ENCODE measurements around the gene MYLK4.

MYLK4 gene

GRCh38 chr6:2750832-2751231, at the start of gene MYLK4:
MYLK4 (minus strand) TSS chr6:2750922; CDS start chr6:2749294, 1,628 bp downstream.
- no peak for FAIRE-seq

GRCh38 chr6:2799936-2800527, 49.3 kb upstream of the MYLK4 start:
- no peak for FAIRE-seq

DNA sequence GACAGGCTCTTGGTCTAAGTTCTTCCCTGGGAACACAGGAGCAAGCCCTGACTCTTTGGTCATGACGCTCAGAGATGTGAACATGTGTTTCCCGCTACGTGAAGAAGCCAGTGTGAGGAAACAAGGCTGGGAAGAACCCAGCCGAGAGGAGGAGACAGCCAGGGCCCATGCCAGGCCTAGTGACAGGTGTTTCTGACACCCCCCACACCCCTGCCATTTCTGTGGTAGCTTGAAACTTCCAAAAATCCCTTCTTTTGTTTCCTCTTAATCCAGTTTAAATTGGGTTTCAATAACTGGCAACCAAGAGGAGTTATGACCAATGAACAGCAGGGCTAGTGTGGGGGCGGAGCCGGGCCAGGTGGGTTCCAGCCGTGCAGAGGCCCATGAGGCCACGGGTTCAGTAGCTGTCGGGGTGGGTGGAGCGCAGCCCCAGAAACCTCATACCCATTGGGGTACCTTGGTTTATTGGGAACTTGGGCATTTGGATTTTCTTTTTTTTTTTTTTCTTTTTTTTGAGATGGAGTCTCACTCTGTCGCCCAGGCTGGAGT, 47.9 kb upstream of the MYLK4 start:
- no peak for FAIRE-seq

GRCh38 chr6:2797564-2798031, 46.9 kb upstream of the MYLK4 start:
- no peak for FAIRE-seq

- no peak for FAIRE-seq
Observed at GRCh38 chr6:2796861-2797260, 46.1 kb upstream of the MYLK4 start.

DNA sequence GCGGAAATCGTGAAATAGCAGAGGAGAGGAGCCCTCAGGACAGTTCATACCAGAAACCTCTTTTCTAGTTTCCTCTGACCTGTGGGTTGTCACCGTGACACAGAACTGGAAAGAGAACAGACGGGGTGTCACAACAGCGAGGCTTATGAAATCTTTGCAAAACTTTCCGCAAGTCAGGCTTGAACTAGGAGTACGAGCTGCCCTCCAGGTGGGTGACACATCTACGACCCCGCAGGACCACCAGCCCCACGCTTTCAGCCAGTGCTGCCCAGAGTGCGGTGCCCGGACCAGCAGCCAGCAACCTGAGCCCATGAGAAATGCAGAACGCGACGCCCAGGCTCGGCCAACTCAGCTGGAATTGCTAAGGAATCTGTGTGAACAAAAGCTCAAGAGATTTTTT, 45.2 kb upstream of the MYLK4 start:
- no peak for FAIRE-seq

DNA sequence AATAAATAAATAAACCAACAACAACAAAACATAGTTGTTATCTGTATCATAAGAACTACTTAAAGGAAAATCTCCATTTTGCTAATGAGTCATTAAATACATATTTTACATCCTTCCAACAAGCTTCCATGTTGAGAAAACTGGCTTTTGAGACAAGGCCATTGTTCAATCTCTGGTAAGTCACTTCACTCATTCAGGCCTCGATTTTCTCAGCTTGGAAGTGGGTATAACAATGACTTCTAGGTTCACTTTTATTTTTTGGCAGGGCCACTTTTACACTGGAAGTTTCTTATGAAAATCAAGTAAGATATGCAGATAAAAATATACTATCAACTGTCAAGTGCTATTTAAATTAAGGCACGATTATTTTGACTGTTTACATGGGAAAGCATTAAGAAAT, 44.4 kb upstream of the MYLK4 start:
- FAIRE-seq: no peak

DNA sequence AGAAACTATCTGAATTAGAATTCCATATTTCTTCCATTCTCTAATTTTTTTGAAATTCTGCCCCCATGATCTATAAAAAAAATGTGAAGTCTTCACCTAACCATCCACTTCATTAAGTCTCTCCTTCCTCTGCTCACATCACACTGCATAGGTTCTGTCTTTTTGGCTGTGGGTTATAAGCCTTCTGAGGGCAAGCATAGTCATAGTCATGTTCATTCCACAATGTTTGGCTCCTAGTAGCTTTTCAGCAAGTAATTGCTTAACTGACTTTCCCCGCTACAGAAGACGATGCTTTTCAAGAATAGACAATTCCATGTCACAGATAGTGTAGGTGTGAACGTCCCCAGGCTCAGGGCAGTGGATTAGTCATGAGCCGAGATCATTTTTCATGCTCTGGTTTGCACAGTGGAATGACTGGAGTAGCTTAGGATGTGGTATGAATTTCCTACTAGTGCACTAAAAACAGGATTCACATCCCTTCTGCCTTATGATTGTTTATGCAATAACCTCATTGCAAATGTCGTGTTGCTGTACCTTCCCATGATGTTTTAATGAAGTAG, 43.5 kb upstream of the MYLK4 start:
- no peak for FAIRE-seq

DNA sequence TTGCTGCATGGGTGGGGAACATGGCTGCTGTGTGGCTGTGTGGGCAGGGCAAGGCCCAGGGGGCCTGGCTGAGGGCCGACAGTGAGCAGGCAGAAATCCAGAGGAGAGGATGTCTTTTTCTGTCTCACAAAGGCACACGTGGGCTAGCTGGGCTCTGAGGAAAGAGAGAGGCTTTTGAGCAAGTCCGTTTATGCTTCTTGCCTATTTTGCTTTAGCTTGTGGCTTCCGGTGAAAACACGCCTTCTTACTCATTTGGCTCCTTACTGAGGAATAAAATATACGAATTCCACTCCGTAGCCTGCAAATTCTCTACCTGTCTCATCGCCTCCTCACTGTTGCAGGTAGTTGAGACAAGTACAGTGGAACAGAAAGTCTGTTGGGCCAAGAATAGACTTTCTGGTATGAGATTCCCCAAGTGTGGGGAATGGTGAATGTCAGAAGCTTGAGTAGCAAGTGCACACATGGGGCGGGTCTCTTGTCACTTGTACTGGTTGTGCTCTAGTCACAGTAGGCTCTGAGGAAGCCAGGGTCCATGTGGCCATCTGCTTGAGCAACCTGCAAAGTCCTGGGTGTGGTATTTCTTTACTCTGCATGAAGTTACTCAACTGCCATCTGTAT, 42.9 kb upstream of the MYLK4 start:
- FAIRE-seq: no peak

GRCh38 chr6:2792330-2793110, 41.8 kb upstream of the MYLK4 start:
- no peak for FAIRE-seq

DNA sequence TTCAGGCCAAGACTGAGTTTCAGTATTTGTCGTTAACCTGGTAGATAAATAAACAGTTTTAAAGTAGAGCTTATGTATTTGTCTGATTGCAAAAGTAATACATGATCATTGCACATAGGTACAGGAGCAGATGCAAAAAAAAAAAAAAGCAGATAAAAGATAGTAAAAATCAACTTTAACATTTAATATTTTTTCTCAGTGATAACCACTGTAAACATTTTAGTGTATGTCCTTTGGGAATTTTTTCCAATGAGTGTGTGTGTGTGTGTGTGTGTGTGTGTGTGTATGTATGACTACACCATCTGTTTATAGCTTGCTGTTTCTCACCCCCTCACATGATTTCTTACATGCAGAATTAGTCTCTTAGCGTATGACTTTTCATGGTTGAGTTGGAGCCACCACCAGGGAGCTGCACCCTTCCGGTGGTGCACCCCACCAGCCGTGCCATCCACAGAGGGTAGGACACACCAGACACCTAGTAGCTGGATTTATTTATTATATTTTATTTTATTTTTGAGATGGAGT, 40.8 kb upstream of the MYLK4 start:
- FAIRE-seq: no peak

DNA sequence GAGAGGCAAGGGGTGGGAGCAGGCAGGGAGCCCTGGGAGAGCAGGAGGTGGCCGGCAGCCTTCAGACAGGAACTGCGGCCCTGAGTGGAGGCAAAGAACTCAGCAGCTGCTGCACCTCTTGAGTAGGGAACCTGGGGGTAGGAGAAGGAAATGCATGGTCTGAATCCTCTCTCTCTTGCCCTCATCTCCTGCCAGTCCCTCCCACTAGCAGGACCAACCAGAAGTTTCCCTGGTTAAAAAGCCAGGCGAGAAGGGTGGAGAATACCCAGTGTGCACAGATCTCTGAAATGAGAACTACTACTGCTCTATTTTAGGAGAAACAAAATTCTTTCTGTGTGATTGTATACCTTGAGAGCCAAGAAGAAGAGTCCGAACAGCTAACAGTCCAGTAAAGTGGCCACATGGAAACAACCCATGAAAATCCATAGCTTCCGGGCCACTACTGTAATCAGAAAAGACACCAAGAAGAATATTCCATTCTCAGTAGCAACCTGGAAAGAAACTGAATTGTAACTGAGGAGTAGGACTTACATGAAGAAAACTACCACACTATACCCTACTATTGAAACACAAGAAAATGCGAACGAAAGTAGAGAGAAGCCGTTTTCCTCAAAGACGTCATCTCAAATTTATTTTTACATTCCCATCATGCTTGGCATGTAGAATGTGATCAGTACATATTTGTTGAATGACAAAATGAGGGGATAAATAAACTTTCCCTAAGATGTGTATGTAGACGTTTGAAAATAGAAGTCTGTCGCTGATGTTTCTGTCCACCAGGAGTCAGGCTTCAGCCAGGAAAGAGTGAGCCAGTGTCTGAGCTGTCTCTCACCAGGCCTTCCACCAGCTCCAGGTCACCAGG, 40.1 kb upstream of the MYLK4 start:
- FAIRE-seq: peak; percentile 93

DNA sequence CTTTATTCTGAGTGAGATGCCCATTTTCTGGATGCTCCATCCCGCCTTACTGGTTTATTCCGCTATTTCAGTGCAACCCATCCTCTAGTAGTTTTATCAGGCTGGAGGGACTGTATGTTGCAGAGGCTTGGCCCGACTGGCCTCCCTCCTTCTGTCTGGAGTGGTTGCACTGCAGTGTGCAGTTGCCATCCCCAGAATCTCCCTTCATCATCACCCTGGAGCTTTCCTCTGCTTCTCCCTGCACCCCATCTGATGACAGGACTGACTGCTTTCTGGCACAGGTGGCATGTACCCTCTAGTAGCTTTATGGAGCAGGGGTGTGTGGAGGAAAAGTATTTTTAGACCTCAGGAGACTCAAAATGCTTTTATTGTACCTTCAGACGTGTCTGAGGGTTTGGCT, 35.5 kb upstream of the MYLK4 start:
- no peak for FAIRE-seq

- FAIRE-seq: no peak
Observed at GRCh38 chr6:2784930-2785329, 34.2 kb upstream of the MYLK4 start.

DNA sequence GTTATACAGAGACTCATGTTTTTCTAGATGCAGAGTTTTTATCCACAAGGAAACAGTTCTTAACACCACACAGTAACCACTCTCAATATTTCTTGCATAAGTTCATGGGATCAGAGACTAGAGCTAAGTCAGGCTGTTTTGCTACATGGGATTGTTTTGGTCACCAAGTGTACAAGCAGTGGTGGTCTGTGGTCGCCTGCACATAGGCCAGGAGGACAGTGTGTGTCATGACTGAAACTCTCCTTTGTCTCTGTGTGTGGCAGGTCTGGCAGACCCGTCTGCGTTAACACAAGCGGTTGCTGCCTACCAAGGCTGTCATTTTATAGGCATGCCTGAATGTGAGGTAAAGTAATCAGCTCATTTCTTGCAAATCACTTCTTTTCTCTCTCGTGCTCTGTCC, 33.3 kb upstream of the MYLK4 start:
- FAIRE-seq: no peak

- no peak for FAIRE-seq
Observed at GRCh38 chr6:2783188-2783963, 32.7 kb upstream of the MYLK4 start.

DNA sequence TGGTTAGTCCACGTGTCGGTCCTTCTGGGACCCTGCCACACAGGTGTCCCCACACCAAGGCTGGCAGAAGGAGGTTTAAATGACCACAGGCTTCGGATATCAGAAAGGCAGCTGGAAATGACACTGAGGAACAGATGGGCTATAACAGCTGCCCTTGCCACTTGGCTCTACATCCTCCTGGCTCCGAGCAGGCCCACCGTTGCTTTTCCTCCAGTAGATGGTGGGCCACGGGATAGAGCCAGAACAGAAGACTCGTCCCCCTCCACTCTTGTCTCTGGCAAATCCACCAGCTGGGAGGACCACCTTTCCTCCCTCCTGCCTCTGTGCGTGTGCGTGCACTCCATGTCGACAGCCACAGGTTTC, 32.1 kb upstream of the MYLK4 start:
- FAIRE-seq: no peak

GRCh38 chr6:2782356-2782708, 31.6 kb upstream of the MYLK4 start:
- FAIRE-seq: no peak

- no peak for FAIRE-seq
Observed at GRCh38 chr6:2781685-2782355, 31.1 kb upstream of the MYLK4 start.

DNA sequence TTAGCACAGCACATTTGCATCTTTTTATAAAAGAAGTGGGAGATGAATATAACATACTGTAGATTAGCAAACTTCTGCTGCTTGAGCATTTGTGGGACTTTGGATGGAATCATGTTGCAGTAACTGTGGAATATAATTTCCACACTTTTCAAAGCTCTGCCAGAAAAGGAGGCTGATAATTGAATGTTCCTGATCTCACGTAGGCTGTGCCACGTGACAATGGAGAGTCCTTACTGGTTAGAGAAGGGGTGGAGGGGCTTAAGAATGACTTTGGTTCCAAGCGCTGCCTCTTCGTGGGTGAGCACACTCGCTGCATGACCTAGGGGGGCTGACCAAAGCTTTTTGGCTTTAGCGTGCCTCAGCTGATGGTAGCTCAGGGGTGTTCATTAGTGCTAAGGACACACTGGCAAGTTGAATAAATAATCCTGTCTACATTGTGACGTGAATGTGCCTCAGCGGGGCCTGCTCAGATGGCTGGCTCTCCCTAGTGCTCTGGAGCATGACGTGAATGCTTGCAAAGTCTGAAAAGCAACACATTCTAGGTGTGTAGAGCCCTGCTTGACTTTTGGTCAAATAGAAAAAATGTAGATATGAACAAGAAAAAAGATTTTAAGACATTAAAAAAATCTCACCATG, 29.5 kb upstream of the MYLK4 start:
- FAIRE-seq: no peak

DNA sequence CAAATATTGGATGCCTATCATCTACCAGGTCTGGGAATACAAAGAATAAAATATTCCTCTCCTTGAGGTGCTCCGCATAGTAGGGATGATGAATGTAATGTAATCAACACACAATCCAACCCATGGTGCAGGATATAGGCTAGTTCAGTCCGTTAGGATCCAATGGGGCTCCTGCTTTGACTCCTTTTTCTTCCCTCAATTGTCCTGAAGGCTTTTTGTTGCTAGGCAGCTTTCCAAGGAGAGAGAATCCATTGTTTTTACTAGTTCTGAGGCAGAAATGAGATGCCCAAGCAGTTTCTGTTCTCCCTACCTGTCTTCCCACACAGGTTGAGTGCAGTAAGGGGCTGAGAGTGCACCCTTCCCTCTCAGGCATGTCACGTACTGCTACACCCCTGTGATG, 26.5 kb upstream of the MYLK4 start:
- no peak for FAIRE-seq

All from A204.1 (cell line).